Heart right ventricle (tissue), 16 donors: ENCODE measurements around the gene CHN2. TPM values are rescaled to one million over a fixed set of nuclear protein-coding genes. Genes with fewer than 3 reads are reported as not detected.

ENCODE experiments used
- ATAC-seq, 8 donors: fragments of 200-7000 bp; cut with Tn5 transposase; one replicate each; pipeline ENCODE4 v1.9.1; 2020; ENCODE audit warnings: mild to moderate bottlenecking in 8 of 8, moderate library complexity in 8 of 8, moderate number of reproducible peaks in 1 of 8
- DNase-seq, 2 donors: peaks; one replicate each; pipeline ENCODE4 v3.0.0-alpha.2; 2020
- H3K27ac ChIP-seq, 10 donors: fragments of 200-600 bp; sonication (generic) in 2 of 10; one replicate each; pipeline versions ENCODE4 v1.5.0 to v1.8.0; 2020 to 2022; ENCODE audit warnings: mild to moderate bottlenecking in 3 of 10
- H3K27me3 ChIP-seq, 7 donors: fragments of 200-600 bp; one replicate each; pipeline ENCODE4 v1.8.0; 2021 to 2022; ENCODE audit warnings: mild to moderate bottlenecking in 2 of 7
- H3K36me3 ChIP-seq, 9 donors: fragments of 200-600 bp; sonication (generic) in 1 of 9; one replicate each; pipeline versions ENCODE4 v1.5.0 to v1.8.0; 2020 to 2022; ENCODE audit warnings: mild to moderate bottlenecking in 2 of 9
- H3K4me1 ChIP-seq, 9 donors: fragments of 200-600 bp; sonication (generic) in 1 of 9; one replicate each; pipeline versions ENCODE4 v1.5.0 to v1.8.0; 2020 to 2022; ENCODE audit warnings: mild to moderate bottlenecking in 4 of 9
- H3K4me3 ChIP-seq, 10 donors: fragments of 200-600 bp; sonication (generic) in 2 of 10; one replicate each; pipeline versions ENCODE4 v1.5.0 to v1.8.0; 2020 to 2022; ENCODE audit warnings: mild to moderate bottlenecking in 7 of 10, moderate library complexity in 2 of 10
- H3K9me3 ChIP-seq, 11 donors: fragments of 200-600 bp in 10 of 11; sonication (generic) in 2 of 11; one replicate each; pipeline versions ENCODE4 v1.5.0 to v1.8.0; 2013 to 2022; ENCODE audit warnings: mild to moderate bottlenecking in 2 of 11, control low read depth in 1 of 11, moderate library complexity in 1 of 11
- CTCF ChIP-seq, 9 donors: fragments of 200-600 bp; sonication (generic) in 2 of 9; IDR thresholded peaks; one replicate each; pipeline versions ENCODE4 v1.5.0 to v1.8.0; 2021 to 2022; ENCODE audit warnings: antibody characterized with exemption in 9 of 9, mild to moderate bottlenecking in 5 of 9, moderate library complexity in 1 of 9
- WGBS, 2 donors: extraction: QIAGEN DNeasy Blood & Tissue Kit; methylation state at CpG; one replicate each; pipeline ENCODE4 v1.1.7; 2013; ENCODE audit warnings: inconsistent platforms in 1 of 2; 5-methylcytosine and 5-hydroxymethylcytosine counted together
- intact Hi-C, 10 donors: fragments of 100-400 bp; cut with DNase I; formaldehyde crosslinking; loops; one replicate each; pipeline versions ENCODE4 v1.11.1 to v1.14.2; 2022
- polyA plus RNA-seq, 2 donors: library from polyadenylated mRNA; stranded (reverse); fragments of 200-250 nt; gene quantifications; one replicate each; pipeline ENCODE4 v1.2.3, GENCODE V29; 2013
- total RNA-seq, 10 donors: library from RNA; stranded (reverse); fragmentation: NEBNext Ultra II Directional in 3 of 10; extraction: Animal tissue kit (Norgen Biotek cat#: 25700) in 3 of 10; gene quantifications; one replicate each; pipeline versions ENCODE4 v1.2.1 to v1.2.4, GENCODE V29; 2021 to 2023
- donor health status: Arrhythmogenic right ventricular cardiomyopathy.
- donor health status: ischemic (EF 13 %, LVEDD 7.1; RV severe dilation, severe dysfunction).
- donor health status: healthy with polysubstance abuse.
- donor health status: DM: no; HTN: yes; CAD: no.
- donor health status: DM: no; HTN: no; CAD: no.
- donor health status: ischemic (EF 25% LVEDD 6.9; RV normal size, moderate dysfunction).
- donor health status: ischemic (EF 25% LVEDD 5.7; RV mildly dilated, moderate dysfunction).
- donor health status: healthy.
- donor health status: DM: yes; HTN: yes; CAD: no.
- donor health status: Ischemic cardiomyopathy.
- donor health status: ischemic (EF 35%, LVEDD 5.7; RV mildly dilated, moderate dysfunction).
- donor health status: nonischemic (EF 11% LVEDD 7.7; RV severe dilation, severe dysfunction).
- donor health status: DM: yes; HTN: yes; CAD: no.
- donor health status: PGD.
- donor health status: ischemic (EF 29% LVEDD 5.4; RV normal size, mild dysfunction).
- donor health status: nonischemic (EF 23%, LVEDD 6.1; RV moderate dilation, normal function).

CHN2 gene
- total and polyA plus RNA-seq, 12 donors: 5.9 to 54.9 (median 22.6) TPM

- 28% methylated on average over 7 of the region's 7 CpGs for WGBS, 2 donors
- TF ChIP-seq CTCF (IDR thresholded peaks at IDR 0.05): peak; percentile 73 to 91 (median 84)
- peak in 1 of 2 donors; percentile 65 for DNase-seq
These were observed 214.3 kb downstream of the CHN2 start for GRCh38 chr7:29408841-29409243.

GRCh38 chr7:29410996-29411395 is 216.4 kb downstream of the CHN2 start:
- DNase-seq: no peak
- Histone ChIP-seq H3K9me3 (no peaks in the 10 kb centered on the region), H3K4me1 (peaks cover 0 to 9% (median 0%) of the 10 kb centered on the region in 9 donors), H3K4me3 (no peak overlapping the region), H3K27ac (no peak overlapping the region), H3K36me3 (peaks cover 0 to 23% (median 0%) of the 10 kb centered on the region in 9 donors), H3K27me3 (no peaks in the 10 kb centered on the region)
- no peak for TF ChIP-seq CTCF (IDR thresholded peaks at IDR 0.05)
- WGBS, 2 donors: 72 to 74% methylated on average over 3 of the region's 3 CpGs
- no peak for ATAC-seq
- intact Hi-C loops: loop anchor here in 1 of 10 donors (5.0 kb wide), 1 partner anchor 299 kb away; no protein-coding TSS in a partner anchor

More at GRCh38 chr7:29408841-29409243, 214.3 kb downstream of the CHN2 start:
- peaks cover 0 to 18% (median 0%) of the 10 kb centered on the region in 9 donors for H3K36me3 ChIP-seq
- no peak overlapping the region for H3K27ac ChIP-seq
- peaks cover 0 to 9% (median 0%) of the 10 kb centered on the region in 9 donors for H3K4me1 ChIP-seq
- H3K27me3 ChIP-seq: no peaks in the 10 kb centered on the region
- no peak overlapping the region for H3K4me3 ChIP-seq
- H3K9me3 ChIP-seq: no peaks in the 10 kb centered on the region
- intact Hi-C loops: loop anchor here (1.0 to 10.0 kb wide), 15 partner anchors 204 to 488 kb away; partner anchors contain the start of gene CHN2 (in 2 of the 10)
- peak in 7 of 8 donors; percentile 38 to 79 (median 57) for ATAC-seq

GRCh38 chr7:29412912-29413311 is 218.3 kb downstream of the CHN2 start:
- TF ChIP-seq CTCF (IDR thresholded peaks at IDR 0.05): no peak
- intact Hi-C loops: loop anchor here in 1 of 10 donors (5.0 kb wide), 1 partner anchor 301 kb away; no protein-coding TSS in a partner anchor
- H3K27me3 ChIP-seq: no peaks in the 10 kb centered on the region
- H3K4me1 ChIP-seq: peaks cover 0 to 7% (median 0%) of the 10 kb centered on the region in 9 donors
- peaks cover 0 to 21% (median 0%) of the 10 kb centered on the region in 9 donors for H3K36me3 ChIP-seq
- WGBS, 2 donors: 92 to 95% methylated on average over 3 of the region's 3 CpGs
- no peaks in the 10 kb centered on the region for H3K9me3 ChIP-seq
- ATAC-seq (no peak), DNase-seq (no peak)
- no peak overlapping the region for H3K27ac ChIP-seq
- H3K4me3 ChIP-seq: no peak overlapping the region

GRCh38 chr7:29413626-29414136 is 219.1 kb downstream of the CHN2 start:
- Histone ChIP-seq H3K4me1 (no peaks in the 10 kb centered on the region), H3K4me3 (no peak overlapping the region), H3K9me3 (no peaks in the 10 kb centered on the region), H3K27ac (no peak overlapping the region), H3K36me3 (peaks cover 0 to 21% (median 0%) of the 10 kb centered on the region in 9 donors), H3K27me3 (no peaks in the 10 kb centered on the region)
- DNase-seq (no peak), ATAC-seq (no peak)
- intact Hi-C loops: loop anchor here in 1 of 10 donors (5.0 kb wide), 1 partner anchor 301 kb away; no protein-coding TSS in a partner anchor
- WGBS, 2 donors: 76 to 82% methylated on average over 12 of the region's 12 CpGs
- no peak for TF ChIP-seq CTCF (IDR thresholded peaks at IDR 0.05)
